BLaER1 (cell line): ENCODE results near the gene CH25H.

Experiments used
- H3K27ac ChIP-seq: shearing (Covaris generic); formaldehyde crosslinking; 2 replicates; pipeline ENCODE4 v1.8.1; 2022
- H3K27me3 ChIP-seq: shearing (Covaris generic); formaldehyde crosslinking; 2 replicates; pipeline ENCODE4 v1.8.1; 2022
- H3K36me3 ChIP-seq: shearing (Covaris generic); formaldehyde crosslinking; 2 replicates; pipeline ENCODE4 v1.8.1; 2022
- H3K4me1 ChIP-seq: shearing (Covaris generic); formaldehyde crosslinking; 2 replicates; pipeline ENCODE4 v1.8.1; 2022
- H3K4me2 ChIP-seq: shearing (Covaris generic); formaldehyde crosslinking; 2 replicates; pipeline ENCODE4 v1.8.1; 2022
- H3K4me3 ChIP-seq: shearing (Covaris generic); formaldehyde crosslinking; 2 replicates; pipeline ENCODE4 v1.8.1; 2022
- H3K9ac ChIP-seq: shearing (Covaris generic); formaldehyde crosslinking; 2 replicates; pipeline ENCODE4 v1.8.1; 2022
- H3K9me3 ChIP-seq: shearing (Covaris generic); formaldehyde crosslinking; 2 replicates; pipeline ENCODE4 v1.8.1; 2022
- H4K20me1 ChIP-seq: shearing (Covaris generic); formaldehyde crosslinking; 2 replicates; pipeline ENCODE4 v1.8.1; 2022
- Cebpa-rat ChIP-seq: shearing (Covaris generic); IDR thresholded peaks from 2 replicates; pipeline ENCODE4 v1.8.1; 2022

CH25H gene

GRCh38 chr10:89233033-89233432 is 25.9 kb upstream of the CH25H start:
- no peaks in the 10 kb centered on the region for H4K20me1 ChIP-seq
- TF ChIP-seq Cebpa-rat: no peak
- no peak overlapping the region for H3K9ac ChIP-seq
- H3K4me3 ChIP-seq: no peak overlapping the region
- H3K27ac ChIP-seq: no peak overlapping the region
- peak overlapping the region; percentile 35 for H3K4me2 ChIP-seq
- peaks cover 16% of the 10 kb centered on the region for H3K9me3 ChIP-seq
- H3K27me3 ChIP-seq: no peaks in the 10 kb centered on the region
- peaks cover 21% of the 10 kb centered on the region for H3K4me1 ChIP-seq
- H3K36me3 ChIP-seq: peaks cover 45% of the 10 kb centered on the region

DNA sequence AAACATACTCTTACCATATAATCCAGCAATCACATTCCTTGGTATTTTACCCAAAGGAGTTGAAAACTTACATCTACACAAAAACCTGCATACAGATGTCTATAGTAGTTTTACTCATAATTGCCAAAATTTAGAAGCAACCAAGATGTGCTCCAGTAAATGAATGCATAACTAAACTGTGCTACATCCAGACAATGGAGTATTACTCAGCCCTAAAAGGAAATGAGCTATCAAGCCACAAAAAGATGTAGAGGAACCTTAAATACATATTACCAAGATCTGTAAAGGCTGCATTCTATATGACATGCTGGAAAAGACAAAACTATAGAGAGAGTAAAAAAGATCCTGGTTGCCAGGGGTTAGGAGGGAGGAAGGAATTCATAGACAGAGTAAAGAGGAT is 21.8 kb upstream of the CH25H start:
- Histone ChIP-seq H3K9ac (no peak overlapping the region), H3K4me2 (no peak overlapping the region), H4K20me1 (no peaks in the 10 kb centered on the region), H3K9me3 (peaks cover 43% of the 10 kb centered on the region), H3K4me1 (peaks cover 24% of the 10 kb centered on the region), H3K27me3 (no peaks in the 10 kb centered on the region), H3K27ac (no peak overlapping the region), H3K36me3 (peaks cover 60% of the 10 kb centered on the region), H3K4me3 (no peak overlapping the region)
- no peak for TF ChIP-seq Cebpa-rat

- Histone ChIP-seq H3K9me3 (peaks cover 43% of the 10 kb centered on the region), H3K4me3 (no peak overlapping the region), H3K4me1 (peaks cover 16% of the 10 kb centered on the region), H3K4me2 (no peak overlapping the region), H4K20me1 (no peaks in the 10 kb centered on the region), H3K27ac (no peak overlapping the region), H3K36me3 (peaks cover 60% of the 10 kb centered on the region), H3K27me3 (no peaks in the 10 kb centered on the region), H3K9ac (no peak overlapping the region)
- no peak for TF ChIP-seq Cebpa-rat
Observed at GRCh38 chr10:89228146-89228545, 21.0 kb upstream of the CH25H start.

GRCh38 chr10:89226891-89227290 is 19.8 kb upstream of the CH25H start:
- Histone ChIP-seq H3K27ac (no peak overlapping the region), H4K20me1 (no peaks in the 10 kb centered on the region), H3K9me3 (peaks cover 43% of the 10 kb centered on the region), H3K27me3 (no peaks in the 10 kb centered on the region), H3K36me3 (peaks cover 66% of the 10 kb centered on the region), H3K4me2 (no peak overlapping the region), H3K4me3 (no peak overlapping the region), H3K9ac (no peak overlapping the region), H3K4me1 (peaks cover 8% of the 10 kb centered on the region)
- no peak for TF ChIP-seq Cebpa-rat

DNA sequence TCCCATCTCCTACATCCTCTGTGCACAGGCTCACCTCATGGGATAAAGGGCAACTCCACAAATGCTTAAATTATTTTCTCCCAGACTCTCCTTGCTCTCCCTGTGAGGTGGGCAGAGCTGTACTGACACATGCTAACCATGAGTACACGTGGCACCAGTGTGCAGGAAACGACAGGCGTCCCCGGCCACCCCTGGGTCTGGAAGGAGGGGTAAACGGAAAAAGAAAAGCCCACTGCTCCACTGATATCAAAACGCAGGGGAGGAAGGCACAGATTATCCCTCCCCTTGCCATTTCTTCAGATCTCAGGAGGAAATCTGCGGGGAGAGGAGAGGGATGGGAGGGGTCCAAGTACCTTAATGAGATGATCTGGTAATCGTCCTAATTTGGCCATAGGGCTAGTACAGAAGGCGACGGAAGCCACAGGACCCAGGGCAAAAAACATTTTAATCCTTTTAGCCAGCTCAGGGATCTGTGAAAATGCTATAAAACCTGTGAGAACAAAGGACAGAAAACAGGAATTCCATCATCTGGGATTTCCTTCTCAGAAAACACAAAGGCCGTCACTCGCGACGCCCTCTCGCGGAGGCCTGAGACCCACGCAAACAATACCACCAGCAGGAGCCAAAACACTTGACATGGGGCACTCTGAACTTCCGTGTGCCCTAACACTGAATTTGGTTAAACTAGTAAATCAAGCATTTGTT is 17.8 kb upstream of the CH25H start:
- Histone ChIP-seq H3K9me3 (peaks cover 43% of the 10 kb centered on the region), H4K20me1 (no peaks in the 10 kb centered on the region), H3K27me3 (no peaks in the 10 kb centered on the region), H3K27ac (no peak overlapping the region), H3K4me1 (peaks cover 8% of the 10 kb centered on the region), H3K4me2 (peak overlapping the region; percentile 19; the same call in 1 of the 2 replicates), H3K4me3 (no peak overlapping the region), H3K36me3 (peaks cover 57% of the 10 kb centered on the region), H3K9ac (no peak overlapping the region)
- no peak for TF ChIP-seq Cebpa-rat

GRCh38 chr10:89221919-89222318 is 14.8 kb upstream of the CH25H start:
- H4K20me1 ChIP-seq: no peaks in the 10 kb centered on the region
- H3K27me3 ChIP-seq: no peaks in the 10 kb centered on the region
- H3K36me3 ChIP-seq: peaks cover 31% of the 10 kb centered on the region
- H3K9me3 ChIP-seq: peaks cover 15% of the 10 kb centered on the region
- peaks cover 13% of the 10 kb centered on the region for H3K4me1 ChIP-seq
- H3K9ac ChIP-seq: no peak overlapping the region
- no peak overlapping the region for H3K4me3 ChIP-seq
- no peak overlapping the region for H3K27ac ChIP-seq
- no peak for TF ChIP-seq Cebpa-rat
- no peak overlapping the region for H3K4me2 ChIP-seq

- no peak for TF ChIP-seq Cebpa-rat
- Histone ChIP-seq H3K9me3 (no peaks in the 10 kb centered on the region), H3K4me3 (no peak overlapping the region), H4K20me1 (no peaks in the 10 kb centered on the region), H3K9ac (no peak overlapping the region), H3K4me2 (no peak overlapping the region), H3K27me3 (no peaks in the 10 kb centered on the region), H3K4me1 (peaks cover 7% of the 10 kb centered on the region), H3K27ac (no peak overlapping the region), H3K36me3 (peaks cover 26% of the 10 kb centered on the region)
Observed at GRCh38 chr10:89219513-89220218, 12.5 kb upstream of the CH25H start.

DNA sequence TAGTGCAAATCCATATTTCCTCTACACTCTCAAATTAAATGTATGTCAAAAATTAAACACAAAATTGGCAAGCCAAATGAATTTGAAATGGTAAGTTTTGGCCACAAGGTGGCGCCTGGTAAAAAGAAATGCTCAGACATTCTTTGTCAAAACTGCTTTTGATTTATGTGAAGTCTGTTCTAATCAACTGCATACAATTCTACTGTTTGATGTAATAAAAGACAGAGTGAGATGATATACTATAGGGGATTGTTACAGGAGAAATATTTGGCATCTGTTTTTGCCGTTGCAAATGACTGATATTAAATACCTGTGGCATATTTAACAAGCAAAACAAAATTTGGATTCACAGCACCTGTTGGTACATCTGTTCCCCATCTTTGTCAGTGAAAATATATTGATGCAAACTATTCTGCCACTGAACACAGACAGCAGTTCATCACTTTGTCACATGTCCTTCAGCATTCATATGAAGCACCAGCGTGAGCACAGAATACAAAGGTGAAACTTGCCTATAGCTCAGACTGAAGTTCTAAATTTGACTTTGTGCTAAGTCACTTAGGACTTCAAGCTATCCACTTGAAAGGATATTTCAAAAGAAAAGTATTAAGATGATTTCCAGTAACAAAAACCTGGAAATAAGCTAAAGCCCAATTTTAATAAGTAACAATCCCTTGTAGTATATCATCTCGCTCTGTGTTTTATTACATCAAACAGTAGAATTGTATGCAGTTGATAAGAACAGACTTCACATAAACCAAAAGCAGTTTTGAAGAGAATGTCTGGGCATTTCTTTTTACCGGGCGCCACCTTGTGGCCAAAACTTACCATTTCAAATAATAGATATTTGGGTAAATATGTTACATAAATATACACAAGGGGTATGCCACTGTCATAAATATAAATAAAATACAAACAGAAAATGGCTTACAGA is 10.2 kb upstream of the CH25H start:
- no peaks in the 10 kb centered on the region for H4K20me1 ChIP-seq
- no peaks in the 10 kb centered on the region for H3K9me3 ChIP-seq
- peaks cover 16% of the 10 kb centered on the region for H3K36me3 ChIP-seq
- no peak overlapping the region for H3K4me2 ChIP-seq
- no peak overlapping the region for H3K27ac ChIP-seq
- H3K9ac ChIP-seq: no peak overlapping the region
- H3K4me3 ChIP-seq: no peak overlapping the region
- TF ChIP-seq Cebpa-rat: no peak
- H3K27me3 ChIP-seq: no peaks in the 10 kb centered on the region
- peaks cover 5% of the 10 kb centered on the region for H3K4me1 ChIP-seq

DNA sequence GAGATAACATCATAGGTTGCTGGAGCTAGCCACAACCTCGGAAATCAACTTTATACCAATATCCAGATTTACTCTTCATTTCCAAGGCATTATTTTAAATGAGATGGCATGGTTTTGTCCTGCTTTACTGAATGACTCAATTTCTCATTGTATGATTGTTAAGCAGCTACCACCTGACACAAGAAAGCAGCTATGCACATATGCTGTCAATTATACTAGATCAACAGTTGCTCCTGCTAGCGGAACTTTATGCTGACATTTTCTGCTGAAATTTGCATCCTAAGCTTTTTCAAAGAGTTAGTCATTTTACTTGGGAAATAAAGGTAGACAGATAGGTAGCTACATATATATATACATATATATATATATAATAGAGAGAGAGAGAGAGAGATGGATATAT is 8.9 kb upstream of the CH25H start:
- no peak for TF ChIP-seq Cebpa-rat
- peaks cover 12% of the 10 kb centered on the region for H3K36me3 ChIP-seq

DNA sequence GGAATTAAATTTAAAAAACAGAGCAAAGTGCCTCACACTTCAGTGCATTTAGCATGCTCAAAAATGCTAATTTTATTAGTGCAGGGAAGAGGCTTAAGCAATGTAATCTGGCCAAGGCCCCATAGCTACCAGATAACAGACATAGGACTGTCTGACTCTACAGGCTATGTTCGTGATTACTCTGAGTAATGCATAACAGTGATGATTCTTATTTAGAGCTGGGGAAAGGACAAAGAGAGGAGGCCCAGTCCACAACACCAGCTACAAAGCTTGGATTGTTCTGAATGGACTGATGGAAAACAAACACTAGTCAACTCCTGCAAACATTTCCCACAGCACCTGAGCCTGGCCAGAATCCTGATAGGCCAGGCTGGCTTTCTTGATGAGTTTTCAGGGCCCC is 8.4 kb upstream of the CH25H start:
- H3K27me3 ChIP-seq: no peaks in the 10 kb centered on the region

More for the DNA sequence above, 8.9 kb upstream of the CH25H start:
- Histone ChIP-seq H3K27me3 (no peaks in the 10 kb centered on the region), H3K4me2 (no peak overlapping the region), H3K9ac (no peak overlapping the region), H3K27ac (no peak overlapping the region), H3K9me3 (no peaks in the 10 kb centered on the region), H3K4me3 (no peak overlapping the region), H3K4me1 (peaks cover 5% of the 10 kb centered on the region), H4K20me1 (no peaks in the 10 kb centered on the region)

More for the DNA sequence above, 8.4 kb upstream of the CH25H start:
- H3K4me3 ChIP-seq: no peak overlapping the region
- TF ChIP-seq Cebpa-rat: no peak
- peaks cover 11% of the 10 kb centered on the region for H3K36me3 ChIP-seq
- no peak overlapping the region for H3K9ac ChIP-seq
- no peaks in the 10 kb centered on the region for H4K20me1 ChIP-seq
- H3K4me2 ChIP-seq: no peak overlapping the region
- H3K9me3 ChIP-seq: no peaks in the 10 kb centered on the region
- no peak overlapping the region for H3K27ac ChIP-seq
- H3K4me1 ChIP-seq: peaks cover 6% of the 10 kb centered on the region
